Prostate gland (tissue), 2 donors: Measurements from ENCODE around the gene TRIO.

ENCODE experiments used
- CTCF ChIP-seq, 4 experiments: fragments of 200-600 bp in 2 of 4; fragments of 450-650 bp in 2 of 4; sonication (generic) in 2 of 4; IDR thresholded peaks; 1 replicate in 3 of 4; 2 replicates in 1 of 4; pipeline ENCODE4 v1.5.1; 2016 to 2019; ENCODE audit warnings: antibody characterized with exemption in 4 of 4, mild to moderate bottlenecking in 2 of 4, moderate library complexity in 2 of 4
- POLR2A ChIP-seq: fragments of 450-650 bp; IDR thresholded peaks from one replicate; pipeline ENCODE4 v1.6.1; 2016; ENCODE audit warnings: antibody characterized with exemption, mild to moderate bottlenecking

GRCh38 chr5:14357441-14357840, 214.3 kb downstream of the TRIO start:
- TF ChIP-seq POLR2A: no peak
- TF ChIP-seq CTCF (IDR thresholded peaks at IDR 0.05): no peak
